Esophagus (tissue), 2 donors: Measurements from ENCODE around the gene EVX2. TPM values are rescaled to one million over a fixed set of nuclear protein-coding genes. Genes with fewer than 3 reads are reported as not detected.

Source experiments
- H3K27ac ChIP-seq, 2 donors: one replicate each; pipeline ENCODE4 v1.5.1; 2013; ENCODE audit warnings: low read depth in 2 of 2, mild to moderate bottlenecking in 2 of 2, inconsistent platforms in 1 of 2, low read length in 1 of 2, moderate library complexity in 1 of 2
- H3K27me3 ChIP-seq, 2 donors: one replicate each; pipeline ENCODE4 v1.6.1; 2013; ENCODE audit warnings: low read length in 2 of 2, control low read depth in 1 of 2, mild to moderate bottlenecking in 1 of 2; ENCODE audit not compliant: insufficient read depth in 2 of 2, control insufficient read depth in 1 of 2
- H3K36me3 ChIP-seq, 2 donors: one replicate each; pipeline ENCODE4 v1.6.1; 2013; ENCODE audit warnings: low read length in 1 of 2; ENCODE audit not compliant: control insufficient read depth in 2 of 2, insufficient read depth in 2 of 2
- H3K4me1 ChIP-seq, 2 donors: one replicate each; pipeline ENCODE4 v1.6.1; 2013; ENCODE audit warnings: low read length in 1 of 2; ENCODE audit not compliant: control insufficient read depth in 2 of 2, insufficient read depth in 2 of 2
- H3K4me3 ChIP-seq, 2 donors: one replicate each; pipeline ENCODE4 v1.5.1; 2013; ENCODE audit warnings: low read length in 2 of 2, mild to moderate bottlenecking in 2 of 2, low read depth in 1 of 2, moderate library complexity in 1 of 2
- H3K9me3 ChIP-seq, 2 donors: one replicate each; pipeline ENCODE4 v1.6.1; 2013; ENCODE audit warnings: mild to moderate bottlenecking in 2 of 2, low read depth in 1 of 2, low read length in 1 of 2, moderate library complexity in 1 of 2; ENCODE audit not compliant: control insufficient read depth in 2 of 2, insufficient read depth in 1 of 2
- WGBS, 2 donors: extraction: QIAGEN DNeasy Blood & Tissue Kit; methylation state at CpG; one replicate each; pipeline ENCODE4 v1.1.7; 2013; 5-methylcytosine and 5-hydroxymethylcytosine counted together
- polyA plus RNA-seq, 2 donors: library from polyadenylated mRNA; stranded (reverse); fragments of 200-250 nt; gene quantifications; one replicate each; pipeline ENCODE4 v1.2.3, GENCODE V29; 2013
- donor health status: healthy with polysubstance abuse.
- donor health status: Bipolar disorder and iron deficiency.

Gene EVX2
- polyA plus RNA-seq, 2 donors, result not detected

GRCh38 chr2:176096243-176096985 lies 12.7 kb upstream of the EVX2 start:
- WGBS, 2 donors, result 11 to 13% methylated on average over 16 of the region's 16 CpGs
- Histone ChIP-seq H3K36me3 (no peaks in the 10 kb centered on the region), H3K4me3 (peak overlapping the region in 1 of 2 donors; percentile 26), H3K27me3 (peaks cover 15 to 62% of the 10 kb centered on the region in 2 donors), H3K27ac (no peak overlapping the region), H3K4me1 (peaks cover 8 to 11% of the 10 kb centered on the region in 2 donors), H3K9me3 (peaks cover 0 to 21% of the 10 kb centered on the region in 2 donors)

GRCh38 chr2:176095421-176095820 lies 11.7 kb upstream of the EVX2 start:
- peaks cover 9 to 62% of the 10 kb centered on the region in 2 donors for H3K27me3 ChIP-seq
- no peak overlapping the region for H3K27ac ChIP-seq
- H3K4me3 ChIP-seq, result no peak overlapping the region
- 16 to 24% methylated on average over 5 of the region's 5 CpGs for WGBS, 2 donors
- H3K36me3 ChIP-seq, result no peaks in the 10 kb centered on the region
- H3K9me3 ChIP-seq, result peaks cover 0 to 19% of the 10 kb centered on the region in 2 donors
- peaks cover 8 to 11% of the 10 kb centered on the region in 2 donors for H3K4me1 ChIP-seq

- H3K9me3 ChIP-seq, result peaks cover 0 to 9% of the 10 kb centered on the region in 2 donors
- peaks cover 8 to 11% of the 10 kb centered on the region in 2 donors for H3K4me1 ChIP-seq
- H3K27ac ChIP-seq, result no peak overlapping the region
- 7 to 12% methylated on average over 12 of the region's 12 CpGs for WGBS, 2 donors
- H3K27me3 ChIP-seq, result peaks cover 0 to 56% of the 10 kb centered on the region in 2 donors
- no peak overlapping the region for H3K4me3 ChIP-seq
- H3K36me3 ChIP-seq, result no peaks in the 10 kb centered on the region
These were observed 10.6 kb upstream of the EVX2 start for GRCh38 chr2:176094349-176094748.

- WGBS, 2 donors, result 10 to 13% methylated on average over 8 of the region's 8 CpGs
- peaks cover 0 to 54% of the 10 kb centered on the region in 2 donors for H3K27me3 ChIP-seq
These were observed 10.1 kb upstream of the EVX2 start for GRCh38 chr2:176093898-176094249.

GRCh38 chr2:176093145-176093897 lies 9.6 kb upstream of the EVX2 start:
- Histone ChIP-seq H3K36me3 (no peaks in the 10 kb centered on the region), H3K9me3 (peaks cover 0 to 9% of the 10 kb centered on the region in 2 donors), H3K27ac (no peak overlapping the region)

More at GRCh38 chr2:176093898-176094249, 10.1 kb upstream of the EVX2 start:
- Histone ChIP-seq H3K4me3 (no peak overlapping the region), H3K36me3 (no peaks in the 10 kb centered on the region), H3K27ac (no peak overlapping the region), H3K9me3 (peaks cover 0 to 9% of the 10 kb centered on the region in 2 donors), H3K4me1 (peaks cover 8 to 11% of the 10 kb centered on the region in 2 donors)

GRCh38 chr2:176092270-176093144 lies 8.7 kb upstream of the EVX2 start, which contains the start of gene HOXD13:
Gene HOXD13 (plus strand): TSS chr2:176092721. CDS start chr2:176092891, 170 bp downstream.
- WGBS, 2 donors, result 5% methylated on average over 51 to 95 of the region's 95 CpGs
- Histone ChIP-seq H3K4me1 (peaks cover 8 to 13% of the 10 kb centered on the region in 2 donors), H3K4me3 (peak within 1 kb of the TSS; percentile 25 to 42), H3K27me3 (peaks cover 0 to 49% of the 10 kb centered on the region in 2 donors), H3K9me3 (peaks cover 0 to 12% of the 10 kb centered on the region in 2 donors), H3K27ac (no peak within 1 kb of the TSS), H3K36me3 (no peaks in the 10 kb centered on the region)

More at GRCh38 chr2:176093145-176093897, 9.6 kb upstream of the EVX2 start:
- Histone ChIP-seq H3K4me3 (peak overlapping the region; percentile 25 to 42), H3K27me3 (peaks cover 0 to 48% of the 10 kb centered on the region in 2 donors), H3K4me1 (peaks cover 8 to 9% of the 10 kb centered on the region in 2 donors)
- WGBS, 2 donors, result 3 to 6% methylated on average over 51 to 53 of the region's 53 CpGs

- Histone ChIP-seq H3K9me3 (peaks cover 0 to 12% of the 10 kb centered on the region in 2 donors), H3K4me3 (no peak overlapping the region), H3K4me1 (peaks cover 8 to 13% of the 10 kb centered on the region in 2 donors), H3K27me3 (peaks cover 0 to 43% of the 10 kb centered on the region in 2 donors), H3K36me3 (no peaks in the 10 kb centered on the region), H3K27ac (no peak overlapping the region)
- 8 to 14% methylated on average over 31 of the region's 31 CpGs for WGBS, 2 donors
These were observed 7.8 kb upstream of the EVX2 start for GRCh38 chr2:176091329-176092258.

GRCh38 chr2:176090862-176091261 lies 7.1 kb upstream of the EVX2 start:
- Histone ChIP-seq H3K36me3 (no peaks in the 10 kb centered on the region), H3K4me3 (no peak overlapping the region), H3K4me1 (peaks cover 8 to 14% of the 10 kb centered on the region in 2 donors), H3K27ac (no peak overlapping the region), H3K27me3 (peaks cover 2 to 47% of the 10 kb centered on the region in 2 donors), H3K9me3 (peaks cover 0 to 14% of the 10 kb centered on the region in 2 donors)
- 25 to 30% methylated on average over 5 of the region's 5 CpGs for WGBS, 2 donors
